ENCODE data around the gene TMEM106B.

DNA sequence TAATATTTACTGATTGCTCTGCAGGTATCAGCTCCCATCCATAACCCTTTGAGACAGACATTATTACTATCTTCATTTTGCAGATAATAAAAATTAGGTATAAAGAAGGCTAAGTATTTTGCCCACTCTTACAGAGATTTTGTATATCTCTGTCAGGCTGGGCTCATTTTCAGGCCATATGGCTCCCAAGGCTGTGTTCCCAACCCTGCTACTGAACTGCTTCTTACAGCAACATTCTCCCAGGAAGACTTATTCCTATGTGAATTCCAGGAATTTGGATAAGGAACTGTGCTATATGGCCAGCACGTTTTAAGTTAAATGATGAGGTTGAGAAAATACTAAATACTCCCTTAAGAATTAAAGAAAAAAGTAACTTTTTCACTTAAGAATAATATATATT, 1.9 kb upstream of the TMEM106B start:
- TF ChIP-seq CHD2 (IDR thresholded peaks at IDR 0.05; ENCODE audit: borderline replicate concordance, low read depth, low read length) = no peak
- no peak for TF ChIP-seq JUNB (IDR thresholded peaks at IDR 0.05)
- no peak for TF ChIP-seq ZNF274 (IDR thresholded peaks at IDR 0.05; ENCODE audit: insufficient read depth, insufficient read length)
- TF ChIP-seq JUND (IDR thresholded peaks at IDR 0.05; ENCODE audit: low read depth, low read length) = no peak
